ENCODE measurements around the gene UBL4A. TPM values are rescaled to one million over a fixed set of nuclear protein-coding genes. Genes with fewer than 3 reads are reported as not detected.

The UBL4A gene

DNA sequence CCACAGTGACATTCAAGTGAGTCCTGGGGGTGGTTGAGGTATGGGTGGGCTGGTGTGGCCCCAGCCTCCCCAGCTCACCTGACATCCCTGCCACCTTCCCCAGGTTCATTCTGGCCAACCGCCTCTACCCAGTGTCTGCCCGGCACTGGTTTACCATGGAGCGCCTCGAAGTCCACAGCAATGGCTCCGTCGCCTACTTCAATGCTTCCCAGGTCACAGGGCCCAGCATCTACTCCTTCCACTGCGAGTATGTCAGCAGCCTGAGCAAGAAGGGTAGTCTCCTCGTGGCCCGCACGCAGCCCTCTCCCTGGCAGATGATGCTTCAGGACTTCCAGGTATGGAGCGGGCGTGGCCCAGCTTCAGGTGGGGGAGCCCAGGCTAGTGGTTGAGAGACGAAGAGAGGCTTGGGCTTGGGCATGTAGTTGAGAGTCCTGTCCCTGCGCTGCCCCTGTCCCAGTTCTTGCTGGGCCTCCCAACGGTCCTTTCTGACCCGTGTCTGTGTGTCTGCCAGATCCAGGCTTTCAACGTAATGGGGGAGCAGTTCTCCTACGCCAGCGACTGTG lies 51.2 kb downstream of the UBL4A start:
- no peak overlapping the region for H2BK5ac ChIP-seq (ENCODE audit: low read length)
- no peak overlapping the region for H2BK120ac ChIP-seq (ENCODE audit: low read depth, low read length)
- no peak overlapping the region for H3K27ac ChIP-seq (replicated peaks; ENCODE audit: low read length)
- no peak overlapping the region for H3K23ac ChIP-seq (ENCODE audit: low read depth, low read length, poor library complexity)
- H3K27me3 ChIP-seq (ENCODE audit: control insufficient read depth in 3 of 3, insufficient read depth in 3 of 3, low read depth in 1 of 3, low read length in 3 of 3): no peaks in the 10 kb centered on the region
- no peak overlapping the region for H2AK5ac ChIP-seq (ENCODE audit: low read depth, low read length)
- H2BK15ac ChIP-seq (ENCODE audit: low read length): no peak overlapping the region
- H3K9me3 ChIP-seq (replicated peaks in 1 of 2; ENCODE audit: control insufficient read depth in 2 of 2, insufficient read depth in 1 of 2, low read depth in 1 of 2, low read length in 2 of 2): no peaks in the 10 kb centered on the region
- H3K4ac ChIP-seq (ENCODE audit: low read length): no peak overlapping the region
- no peak for DNase-seq (ENCODE audit: low spot score)
- H3K36me3 ChIP-seq (replicated peaks in 1 of 2; ENCODE audit: control insufficient read depth in 2 of 2, insufficient read depth in 2 of 2, low read length in 2 of 2): peaks cover 18 to 77% of the 10 kb centered on the region in 2 donors
- peaks cover 7% of the 10 kb centered on the region in 2 donors for H3K4me1 ChIP-seq (ENCODE audit: control insufficient read depth in 2 of 2, insufficient read depth in 1 of 2, low read depth in 1 of 2, low read length in 2 of 2)
- H3K14ac ChIP-seq (ENCODE audit: low read length): no peak overlapping the region
- no peak overlapping the region for H3K9ac ChIP-seq (ENCODE audit: low read depth, low read length, poor library complexity)
- H3K4me3 ChIP-seq (ENCODE audit: low read length in 2 of 2): no peak overlapping the region
- no peak overlapping the region for H2AFZ ChIP-seq (ENCODE audit: low read length)
- no peak overlapping the region for H3K4me2 ChIP-seq (ENCODE audit: insufficient read depth, low read length, poor library complexity, severe bottlenecking)
- no peak overlapping the region for H2BK12ac ChIP-seq (ENCODE audit: low read length)
- no peak overlapping the region for H4K91ac ChIP-seq (ENCODE audit: low read depth, low read length, poor library complexity)
- peaks cover 15% of the 10 kb centered on the region for H3K79me1 ChIP-seq (ENCODE audit: low read depth, low read length)
- WGBS, 2 donors (ENCODE audit: extremely low coverage in 2 of 2, insufficient read length in 2 of 2, insufficient replicate concordance in 1 of 2): no CpG with 5 or more reads among the region's 19 CpGs
- no peak overlapping the region for H3K18ac ChIP-seq (ENCODE audit: low read length)
- H4K8ac ChIP-seq (ENCODE audit: low read depth, low read length): no peak overlapping the region

DNA sequence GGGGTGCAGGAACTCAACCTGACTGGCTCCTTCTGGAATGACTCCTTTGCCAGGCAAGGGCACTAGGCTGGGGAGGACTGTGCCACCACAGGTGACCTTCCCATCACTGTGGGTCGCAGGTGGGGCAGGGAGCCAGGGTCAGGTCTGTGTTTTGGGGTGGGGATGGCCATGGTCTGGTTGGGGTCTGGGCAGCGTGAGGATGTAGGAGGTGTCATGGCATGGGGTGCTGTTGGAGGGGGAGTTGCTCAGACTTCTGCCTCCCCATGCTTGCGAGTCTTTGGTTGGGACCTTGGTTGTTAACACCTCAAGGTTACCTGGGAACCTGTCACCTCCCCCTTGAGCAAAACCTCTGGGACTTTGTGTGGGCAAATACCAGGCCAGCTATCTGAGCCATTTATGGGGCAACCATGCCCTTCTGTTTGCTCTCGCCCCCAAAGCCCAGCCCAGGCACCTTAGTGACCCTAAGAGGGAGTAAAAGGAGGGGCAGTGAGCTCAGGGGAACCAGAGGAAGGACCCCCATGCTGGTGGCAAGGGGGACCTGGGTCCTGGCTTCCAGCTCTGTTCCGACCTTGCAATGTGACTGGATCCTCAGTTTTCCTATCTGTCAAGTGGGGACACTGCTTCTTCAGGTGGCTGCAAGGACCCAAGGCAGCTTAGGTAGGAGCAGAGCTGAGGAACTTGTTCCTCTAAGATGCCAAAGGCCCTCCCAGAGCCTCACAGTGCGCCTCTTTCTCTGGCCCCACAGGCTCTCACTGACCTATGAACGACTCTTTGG lies 51.8 kb downstream of the UBL4A start:
- H3K9me3 ChIP-seq (replicated peaks in 1 of 2; ENCODE audit: control insufficient read depth in 2 of 2, insufficient read depth in 1 of 2, low read depth in 1 of 2, low read length in 2 of 2): no peaks in the 10 kb centered on the region
- H3K4ac ChIP-seq (ENCODE audit: low read length): no peak overlapping the region
- no peak overlapping the region for H3K9ac ChIP-seq (ENCODE audit: low read depth, low read length, poor library complexity)
- no peak overlapping the region for H4K8ac ChIP-seq (ENCODE audit: low read depth, low read length)
- H3K79me1 ChIP-seq (ENCODE audit: low read depth, low read length): peaks cover 13% of the 10 kb centered on the region
- H3K4me3 ChIP-seq (ENCODE audit: low read length in 2 of 2): no peak overlapping the region
- no peak overlapping the region for H2BK15ac ChIP-seq (ENCODE audit: low read length)
- H3K27me3 ChIP-seq (ENCODE audit: control insufficient read depth in 3 of 3, insufficient read depth in 3 of 3, low read depth in 1 of 3, low read length in 3 of 3): no peaks in the 10 kb centered on the region
- no peak overlapping the region for H3K23ac ChIP-seq (ENCODE audit: low read depth, low read length, poor library complexity)
- DNase-seq (ENCODE audit: low spot score): no peak
- H3K27ac ChIP-seq (replicated peaks; ENCODE audit: low read length): no peak overlapping the region
- no peak overlapping the region for H2BK5ac ChIP-seq (ENCODE audit: low read length)
- H3K14ac ChIP-seq (ENCODE audit: low read length): no peak overlapping the region
- H3K18ac ChIP-seq (ENCODE audit: low read length): no peak overlapping the region
- H3K4me1 ChIP-seq (ENCODE audit: control insufficient read depth in 2 of 2, insufficient read depth in 1 of 2, low read depth in 1 of 2, low read length in 2 of 2): peaks cover 7% of the 10 kb centered on the region in 2 donors
- H4K91ac ChIP-seq (ENCODE audit: low read depth, low read length, poor library complexity): no peak overlapping the region
- H2BK120ac ChIP-seq (ENCODE audit: low read depth, low read length): no peak overlapping the region
- no peak overlapping the region for H2AFZ ChIP-seq (ENCODE audit: low read length)
- WGBS, 2 donors (ENCODE audit: extremely low coverage in 2 of 2, insufficient read length in 2 of 2, insufficient replicate concordance in 1 of 2): no CpG with 5 or more reads among the region's 7 CpGs
- no peak overlapping the region for H3K4me2 ChIP-seq (ENCODE audit: insufficient read depth, low read length, poor library complexity, severe bottlenecking)
- H2AK5ac ChIP-seq (ENCODE audit: low read depth, low read length): no peak overlapping the region
- no peak overlapping the region for H2BK12ac ChIP-seq (ENCODE audit: low read length)
- H3K36me3 ChIP-seq (replicated peaks in 1 of 2; ENCODE audit: control insufficient read depth in 2 of 2, insufficient read depth in 2 of 2, low read length in 2 of 2): peaks cover 15 to 70% of the 10 kb centered on the region in 2 donors

Small RNA genes lying within 50 kb of the gene (small RNA-seq; reads per million reads assigned to genes)
- 3.2 reads per million for gene MIR6858 (ENCODE audit: insufficient read depth)
- not detected for gene RN7SL697P (ENCODE audit: insufficient read depth)
